Gastroesophageal sphincter (tissue), 4 donors: ENCODE data around the gene TBX3. TPM values are rescaled to one million over a fixed set of nuclear protein-coding genes. Genes with fewer than 3 reads are reported as not detected.

ENCODE experiments used
- ATAC-seq: fragments of 150-250 bp; one replicate; pipeline ENCODE4 v1.9.1; 2016; ENCODE audit warnings: mild to moderate bottlenecking, moderate library complexity
- H3K27ac ChIP-seq, 4 donors: fragments of 200-600 bp; sonication (generic) in 3 of 4; 1 replicate in 3 of 4; 2 replicates in 1 of 4; pipeline ENCODE4 v1.5.1; 2016 to 2019
- H3K27me3 ChIP-seq: fragments of 200-600 bp; sonication (generic); one replicate; pipeline ENCODE4 v1.5.1; 2019
- H3K36me3 ChIP-seq, 2 donors: fragments of 200-600 bp; sonication (generic); one replicate each; pipeline ENCODE4 v1.5.1; 2019; ENCODE audit warnings: control low read depth in 1 of 2
- H3K4me1 ChIP-seq, 3 donors: fragments of 200-600 bp; sonication (generic); 1 replicate in 2 of 3; 2 replicates in 1 of 3; pipeline ENCODE4 v1.5.1; 2016 to 2019; ENCODE audit warnings: control low read depth in 2 of 3
- H3K4me3 ChIP-seq, 2 donors: fragments of 200-600 bp; sonication (generic); one replicate each; pipeline ENCODE4 v1.5.1; 2019; ENCODE audit warnings: mild to moderate bottlenecking in 1 of 2, moderate library complexity in 1 of 2
- H3K9me3 ChIP-seq, 3 donors: fragments of 200-600 bp; sonication (generic); one replicate each; pipeline ENCODE4 v1.5.1; 2017 to 2019; ENCODE audit warnings: control low read depth in 2 of 3
- CTCF ChIP-seq, 4 experiments: fragments of 200-600 bp in 2 of 4; fragments of 450-650 bp in 2 of 4; sonication (generic) in 1 of 4; IDR thresholded peaks; one replicate each; pipeline ENCODE4 v1.5.1; 2017 to 2019; ENCODE audit warnings: antibody characterized with exemption in 4 of 4, mild to moderate bottlenecking in 2 of 4, moderate library complexity in 2 of 4
- EP300 ChIP-seq: sonication (generic); formaldehyde crosslinking; IDR thresholded peaks from one replicate; pipeline ENCODE4 v1.6.1; 2017; ENCODE audit warnings: antibody characterized with exemption, mild to moderate bottlenecking
- POLR2A ChIP-seq, 2 donors: fragments of 450-650 bp; IDR thresholded peaks; one replicate each; pipeline ENCODE4 v1.6.1; 2017; ENCODE audit warnings: antibody characterized with exemption in 2 of 2, mild to moderate bottlenecking in 2 of 2, moderate library complexity in 1 of 2
- POLR2AphosphoS5 ChIP-seq: sonication (generic); formaldehyde crosslinking; IDR thresholded peaks from one replicate; pipeline ENCODE4 v1.6.1; 2017; ENCODE audit warnings: antibody characterized with exemption
- WGBS, 2 donors: methylation state at CpG; one replicate each; pipeline ENCODE4 v1.1.5; 2018; ENCODE audit warnings: low coverage in 1 of 2; 5-methylcytosine and 5-hydroxymethylcytosine counted together
- total RNA-seq, 4 donors: library from RNA; depleted of rRNA; stranded (reverse); fragments of >200 nt; gene quantifications; one replicate each; pipeline ENCODE4 v1.1.0, GENCODE V29; 2016

The TBX3 gene
- total RNA-seq, 4 donors from 2014 or later, result 6.9 to 17.4 (median 10.0) TPM

DNA sequence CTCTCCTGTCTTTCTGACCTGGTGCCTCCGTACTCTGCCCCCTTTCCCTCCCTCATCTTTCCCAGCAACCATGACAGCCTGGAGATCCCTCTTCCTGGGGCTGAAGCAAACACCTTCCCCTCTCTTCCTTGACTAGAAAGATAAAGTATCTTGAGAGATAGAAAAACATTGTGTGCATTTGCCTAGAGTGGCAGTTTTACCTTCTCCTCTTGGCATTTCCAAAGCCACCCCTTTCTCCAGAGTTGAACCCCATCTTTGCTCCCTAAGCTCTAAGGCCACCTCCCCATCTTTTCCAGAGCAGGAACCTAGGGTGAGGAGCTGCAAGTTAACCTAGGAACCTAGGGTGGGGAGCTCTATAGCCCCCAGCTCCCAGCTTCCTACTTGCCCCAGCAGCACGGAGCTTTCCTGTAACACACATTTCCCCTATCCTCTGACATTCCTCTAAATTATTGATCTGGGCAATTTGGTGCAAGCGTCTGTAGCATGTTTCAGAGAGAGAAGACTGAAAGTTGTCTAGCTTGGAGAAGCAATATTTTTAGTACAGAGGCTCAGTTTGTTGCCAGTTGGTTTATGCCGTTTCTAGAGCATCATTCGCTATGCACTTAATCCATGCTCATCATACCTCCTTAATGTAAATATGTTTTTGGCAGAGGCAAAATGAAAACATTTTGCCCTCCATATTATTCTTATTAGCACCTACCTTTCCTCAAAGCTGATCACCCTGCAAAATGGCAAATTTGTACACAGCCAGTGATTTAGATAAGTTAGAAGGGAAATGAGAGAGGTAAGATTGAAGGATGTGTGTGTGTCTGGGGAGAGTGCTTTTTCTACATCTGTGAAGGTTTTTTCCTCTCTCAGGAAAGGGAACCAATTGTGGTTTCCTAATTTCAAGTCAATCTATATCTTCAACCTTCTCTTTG, 5.4 kb upstream of the TBX3 start:
- ATAC-seq, result no peak
- 42 to 80% methylated on average over 2 to 5 of the region's 5 CpGs for whole genome bisulfite sequencing, 2 donors
- Histone ChIP-seq H3K4me1 (peaks cover 0 to 29% (median 12%) of the 10 kb centered on the region in 3 donors), H3K9me3 (no peaks in the 10 kb centered on the region), H3K36me3 (no peaks in the 10 kb centered on the region), H3K27ac (no peak overlapping the region), H3K27me3 (peaks cover 87% of the 10 kb centered on the region), H3K4me3 (no peak overlapping the region)
- no peak for TF ChIP-seq EP300
- TF ChIP-seq POLR2A (IDR thresholded peaks at IDR 0.05), result no peak

DNA sequence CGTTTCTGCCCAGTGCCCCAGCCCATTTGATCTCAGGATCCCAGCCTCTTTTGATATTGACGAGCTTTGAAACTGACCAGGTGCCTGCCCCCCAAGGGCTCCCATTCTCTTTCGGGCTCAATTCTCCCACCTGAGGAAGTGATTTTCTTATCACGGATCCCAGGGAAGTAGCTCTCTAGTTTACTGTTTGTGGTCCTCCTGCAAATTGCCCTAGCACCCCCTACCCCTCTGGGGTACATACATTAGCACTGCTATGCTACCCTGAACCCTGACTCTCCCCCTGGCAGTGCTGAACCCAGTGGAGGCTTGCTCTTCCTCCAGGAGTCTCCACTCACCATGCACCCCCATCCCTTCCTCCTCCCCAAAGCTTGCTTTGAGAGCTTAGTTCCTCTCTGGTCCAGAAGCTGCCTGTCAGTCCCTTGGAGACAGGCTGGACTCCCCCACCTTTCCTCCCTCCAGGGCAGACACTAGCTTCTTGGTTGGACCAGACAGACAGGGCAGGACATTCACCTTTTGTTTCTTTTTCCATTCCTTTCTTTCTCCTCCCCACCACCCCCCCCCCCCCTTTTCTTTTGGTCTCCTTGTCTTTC, 4.4 kb upstream of the TBX3 start:
- H3K9me3 ChIP-seq, result no peaks in the 10 kb centered on the region
- H3K4me1 ChIP-seq, result peaks cover 0 to 28% (median 12%) of the 10 kb centered on the region in 3 donors
- H3K27me3 ChIP-seq, result peaks cover 78% of the 10 kb centered on the region
- TF ChIP-seq POLR2AphosphoS5 (no peak), CTCF (IDR thresholded peaks at IDR 0.05) (no peak), EP300 (no peak), POLR2A (IDR thresholded peaks at IDR 0.05) (no peak)
- H3K36me3 ChIP-seq, result no peaks in the 10 kb centered on the region
- WGBS, 2 donors, result 28 to 80% methylated on average over 3 to 4 of the region's 4 CpGs
- H3K4me3 ChIP-seq, result no peak overlapping the region
- H3K27ac ChIP-seq, result no peak overlapping the region
- no peak for ATAC-seq

DNA sequence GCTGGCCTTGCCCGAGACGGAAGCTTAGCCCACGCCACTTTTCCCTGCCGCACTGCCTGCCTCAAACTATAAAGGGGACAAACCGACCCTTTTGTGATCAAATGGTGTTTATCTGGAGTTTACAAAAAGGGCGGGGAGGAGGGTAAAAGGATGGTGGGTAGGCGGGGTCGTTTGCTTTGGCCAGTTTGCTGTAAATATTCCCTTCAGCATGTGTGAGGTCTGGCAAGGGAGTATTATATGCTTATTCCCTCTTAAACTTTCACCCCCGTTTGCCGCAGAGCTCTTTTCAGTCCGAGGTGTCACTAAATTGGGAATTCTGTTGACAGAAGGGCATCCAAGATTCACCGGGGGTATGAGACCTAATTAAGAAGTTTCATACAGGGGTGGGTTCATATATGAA, 3.8 kb upstream of the TBX3 start:
- peaks cover 0 to 25% (median 10%) of the 10 kb centered on the region in 3 donors for H3K4me1 ChIP-seq
- H3K27me3 ChIP-seq, result peaks cover 72% of the 10 kb centered on the region
- no peaks in the 10 kb centered on the region for H3K36me3 ChIP-seq
- 38 to 45% methylated on average over 4 to 7 of the region's 12 CpGs for WGBS, 2 donors
- ATAC-seq, result no peak
- H3K27ac ChIP-seq, result no peak overlapping the region
- H3K4me3 ChIP-seq, result no peak overlapping the region
- H3K9me3 ChIP-seq, result no peaks in the 10 kb centered on the region
- TF ChIP-seq CTCF (IDR thresholded peaks at IDR 0.05), result no peak
- TF ChIP-seq POLR2AphosphoS5, result no peak
- no peak for TF ChIP-seq POLR2A (IDR thresholded peaks at IDR 0.05)
- TF ChIP-seq EP300, result no peak

DNA sequence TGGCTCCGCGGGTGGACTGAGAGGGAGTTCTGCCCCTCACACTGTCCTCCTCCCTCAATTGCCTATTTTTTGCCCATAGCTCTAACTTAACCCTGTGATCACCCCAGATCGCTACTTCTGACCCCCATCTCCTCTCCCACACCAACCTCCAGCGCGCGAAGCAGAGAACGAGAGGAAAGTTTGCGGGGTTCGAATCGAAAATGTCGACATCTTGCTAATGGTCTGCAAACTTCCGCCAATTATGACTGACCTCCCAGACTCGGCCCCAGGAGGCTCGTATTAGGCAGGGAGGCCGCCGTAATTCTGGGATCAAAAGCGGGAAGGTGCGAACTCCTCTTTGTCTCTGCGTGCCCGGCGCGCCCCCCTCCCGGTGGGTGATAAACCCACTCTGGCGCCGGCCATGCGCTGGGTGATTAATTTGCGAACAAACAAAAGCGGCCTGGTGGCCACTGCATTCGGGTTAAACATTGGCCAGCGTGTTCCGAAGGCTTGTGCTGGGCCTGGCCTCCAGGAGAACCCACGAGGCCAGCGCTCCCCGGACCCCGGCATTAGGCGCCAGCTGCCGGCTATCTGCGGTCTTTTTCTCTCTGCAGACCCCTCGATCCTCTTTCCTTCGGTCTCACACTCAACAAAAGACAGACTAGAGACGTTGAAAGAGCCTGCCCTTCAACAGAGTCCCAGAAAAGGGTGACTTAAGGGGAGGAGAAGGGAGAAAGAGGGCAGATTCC, 3.0 kb upstream of the TBX3 start:
- 40 to 51% methylated on average over 1 to 5 of the region's 41 CpGs for WGBS, 2 donors
- ATAC-seq, result no peak
- peak overlapping the region in 1 of 4 donors; percentile 45 for H3K27ac ChIP-seq
- no peaks in the 10 kb centered on the region for H3K9me3 ChIP-seq
- no peak overlapping the region for H3K4me3 ChIP-seq
- TF ChIP-seq POLR2AphosphoS5 (no peak), POLR2A (IDR thresholded peaks at IDR 0.05) (no peak), EP300 (no peak), CTCF (IDR thresholded peaks at IDR 0.05) (no peak)
- H3K4me1 ChIP-seq, result peaks cover 0 to 24% (median 3%) of the 10 kb centered on the region in 3 donors
- H3K36me3 ChIP-seq, result no peaks in the 10 kb centered on the region
- peaks cover 63% of the 10 kb centered on the region for H3K27me3 ChIP-seq

GRCh38 chr12:114686426-114686772, 2.4 kb upstream of the TBX3 start:
- H3K4me3 ChIP-seq, result no peak overlapping the region
- H3K9me3 ChIP-seq, result no peaks in the 10 kb centered on the region
- no peak for TF ChIP-seq EP300
- no peak for TF ChIP-seq POLR2AphosphoS5
- TF ChIP-seq POLR2A (IDR thresholded peaks at IDR 0.05), result no peak
- no peak for TF ChIP-seq CTCF (IDR thresholded peaks at IDR 0.05)
- H3K27ac ChIP-seq, result peak overlapping the region in 1 of 4 donors; percentile 45
- 0 to 58% methylated on average over 1 to 11 of the region's 11 CpGs for WGBS, 2 donors
- peaks cover 0 to 26% (median 3%) of the 10 kb centered on the region in 3 donors for H3K4me1 ChIP-seq
- H3K27me3 ChIP-seq, result peaks cover 58% of the 10 kb centered on the region
- no peak for ATAC-seq
- H3K36me3 ChIP-seq, result no peaks in the 10 kb centered on the region
